ENCODE data around the gene PDE6A.

GRCh38 chr5:149951138-149951749 is 6.7 kb upstream of the PDE6A start:
- peak in 2 of 6 experiments; percentile 17 to 19 for TF ChIP-seq CTCF (IDR thresholded peaks at IDR 0.05)
- TF ChIP-seq POLR2A (IDR thresholded peaks at IDR 0.05) = no peak

Measured in adrenal gland (tissue), 5 donors.